Kidney (tissue), 14 donors: ENCODE results near the gene UBE2Z. TPM values are rescaled to one million over a fixed set of nuclear protein-coding genes. Genes with fewer than 3 reads are reported as not detected.

ENCODE experiments used
- DNase-seq, 5 donors: peaks; one replicate each; pipeline ENCODE4 v3.0.0-alpha.2; 2013 to 2020
- FAIRE-seq: peaks from 2 replicates; lab custom pipeline; 2012; peaks lifted over from hg19 to GRCh38; lab: Jason Lieb, UNC
- H3K27ac ChIP-seq, 2 donors: one replicate each; pipeline ENCODE4 v1.7.0; 2013; ENCODE audit warnings: low read depth in 2 of 2, low read length in 2 of 2, inconsistent platforms in 1 of 2
- H3K27me3 ChIP-seq: one replicate; pipeline ENCODE4 v1.7.1; 2013; ENCODE audit warnings: low read length, inconsistent platforms; ENCODE audit not compliant: control insufficient read depth, insufficient read depth
- H3K36me3 ChIP-seq, 3 donors: one replicate each; pipeline versions ENCODE4 v1.7.0 to v1.7.1; 2013; ENCODE audit warnings: low read length in 3 of 3, control low read depth in 1 of 3, inconsistent platforms in 1 of 3; ENCODE audit not compliant: insufficient read depth in 3 of 3, control insufficient read depth in 2 of 3
- H3K4me1 ChIP-seq, 3 donors: one replicate each; pipeline versions ENCODE4 v1.7.0 to v1.7.1; 2013; ENCODE audit warnings: low read length in 3 of 3, inconsistent platforms in 1 of 3, low read depth in 1 of 3; ENCODE audit not compliant: control insufficient read depth in 2 of 3, insufficient read depth in 2 of 3
- H3K4me3 ChIP-seq, 3 donors: one replicate each; pipeline versions ENCODE4 v1.7.0 to v1.8.1; 2013; ENCODE audit warnings: low read length in 3 of 3, control low read depth in 1 of 3, inconsistent platforms in 1 of 3
- H3K9ac ChIP-seq, 3 donors: one replicate each; pipeline versions ENCODE4 v1.7.0 to v1.7.1; 2013; ENCODE audit warnings: low read length in 3 of 3, control low read depth in 1 of 3, inconsistent platforms in 1 of 3
- H3K9me3 ChIP-seq, 3 donors: one replicate each; pipeline versions ENCODE4 v1.7.0 to v1.7.1; 2013; ENCODE audit warnings: low read length in 3 of 3, control low read depth in 1 of 3, inconsistent platforms in 1 of 3; ENCODE audit not compliant: control insufficient read depth in 2 of 3, insufficient read depth in 1 of 3
- CTCF ChIP-seq: IDR thresholded peaks from 3 replicates; pipeline ENCODE4 v1.5.1; 2012; ENCODE audit warnings: mild to moderate bottlenecking, moderate library complexity, borderline replicate concordance; ENCODE audit not compliant: insufficient read depth; ENCODE audit errors: extremely low read depth
- intact Hi-C: fragments of 100-400 bp; cut with DNase I; formaldehyde crosslinking; loops from one replicate; pipeline ENCODE4 v1.11.1; 2022
- polyA plus RNA-seq: library from polyadenylated mRNA; stranded (reverse); fragments of 350-450 nt; fragmentation: Illumina TruSeq; extraction: RNeasy Lipid Tissue Mini Kit (QIAGEN cat#74804); gene quantifications from one replicate; pipeline ENCODE4 v1.2.3, GENCODE V29; 2014; ENCODE audit warnings: low read depth, low replicate concordance; ENCODE audit not compliant: insufficient read depth
- total RNA-seq: library from RNA; stranded (reverse); fragmentation: NEBNext Ultra II Directional; extraction: Animal tissue kit (Norgen Biotek cat#: 25700); gene quantifications from one replicate; pipeline ENCODE4 v1.2.1, GENCODE V29; 2021
- donor health status: control.
- donor health status: control.
- donor health status: control.
- donor health status: control.
- donor health status: control.
- donor health status: DM: yes; HTN: yes; CAD: no.
- donor health status: Normal renal cell carcinoma (clear cell type).

UBE2Z gene
- total and polyA plus RNA-seq, 2 donors from 2014 or later, result 47.5 to 86.7 TPM

DNA sequence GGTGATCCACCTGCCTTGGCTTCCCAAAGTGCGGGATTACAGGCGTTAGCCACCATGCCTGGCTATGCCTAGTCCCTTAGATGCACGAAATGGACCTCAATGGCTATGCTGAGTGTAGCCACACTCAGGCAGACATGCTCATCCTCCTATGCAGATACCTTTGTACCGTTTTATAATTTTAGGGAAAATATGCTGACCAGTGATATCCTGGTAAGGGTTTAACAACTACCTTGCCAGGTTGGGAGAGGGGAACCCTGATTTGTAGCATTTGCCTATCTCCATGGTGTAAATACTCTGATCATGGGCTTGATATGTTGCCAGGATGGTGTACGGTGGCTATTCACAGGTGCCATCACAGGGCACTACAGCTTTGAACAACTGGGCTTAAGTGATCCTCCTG lies 43.4 kb downstream of the UBE2Z start:
- intact Hi-C loops, result no loop called here
- H3K4me1 ChIP-seq, result no peaks in the 10 kb centered on the region
- H3K9me3 ChIP-seq, result no peaks in the 10 kb centered on the region
- H3K4me3 ChIP-seq, result no peak overlapping the region
- no peak overlapping the region for H3K9ac ChIP-seq
- TF ChIP-seq CTCF, result no peak
- H3K27ac ChIP-seq, result no peak overlapping the region
- DNase-seq (no peak), FAIRE-seq (no peak)
- H3K27me3 ChIP-seq, result no peaks in the 10 kb centered on the region
- H3K36me3 ChIP-seq, result no peaks in the 10 kb centered on the region

- Histone ChIP-seq H3K36me3 (no peaks in the 10 kb centered on the region), H3K27ac (no peak overlapping the region), H3K9ac (no peak overlapping the region), H3K9me3 (no peaks in the 10 kb centered on the region), H3K27me3 (no peaks in the 10 kb centered on the region), H3K4me1 (no peaks in the 10 kb centered on the region), H3K4me3 (no peak overlapping the region)
- no peak for FAIRE-seq
- TF ChIP-seq CTCF, result no peak
- no peak for DNase-seq
- intact Hi-C loops, result no loop called here
Observed at GRCh38 chr17:48952904-48953303, 44.7 kb downstream of the UBE2Z start.

- no peak overlapping the region for H3K27ac ChIP-seq
- no peaks in the 10 kb centered on the region for H3K9me3 ChIP-seq
- H3K4me1 ChIP-seq, result no peaks in the 10 kb centered on the region
- H3K4me3 ChIP-seq, result no peak overlapping the region
- peak; percentile 12 for TF ChIP-seq CTCF
- no peak for FAIRE-seq
- no peak overlapping the region for H3K9ac ChIP-seq
- DNase-seq, result peak in 3 of 5 donors; percentile 22 to 43 (median 34)
- no peaks in the 10 kb centered on the region for H3K27me3 ChIP-seq
- H3K36me3 ChIP-seq, result no peaks in the 10 kb centered on the region
- intact Hi-C loops, result no loop called here
Observed at GRCh38 chr17:48954300-48954755, 46.1 kb downstream of the UBE2Z start.
